Spleen (tissue), 11 donors: ENCODE measurements around the gene LCN2. TPM values are rescaled to one million over a fixed set of nuclear protein-coding genes. Genes with fewer than 3 reads are reported as not detected.

Experiments used
- DNase-seq: peaks from one replicate; pipeline ENCODE4 v3.0.0-alpha.2; 2020
- H3K27ac ChIP-seq, 8 donors: fragments of 200-600 bp; sonication (generic) in 7 of 8; 1 replicate in 4 of 8; 2 replicates in 4 of 8; pipeline versions ENCODE4 v1.5.0 to v1.8.0; 2016 to 2021; ENCODE audit warnings: inconsistent platforms in 4 of 8, mild to moderate bottlenecking in 4 of 8, moderate library complexity in 1 of 8
- H3K27me3 ChIP-seq, 7 donors: fragments of 200-600 bp; sonication (generic) in 6 of 7; replicated peaks in 1 of 7; 1 replicate in 4 of 7; 2 replicates in 3 of 7; pipeline versions ENCODE4 v1.5.0 to v1.8.0; 2016 to 2021; ENCODE audit warnings: inconsistent platforms in 3 of 7, mild to moderate bottlenecking in 1 of 7
- H3K36me3 ChIP-seq, 6 donors: fragments of 200-600 bp; sonication (generic) in 5 of 6; 1 replicate in 4 of 6; 2 replicates in 2 of 6; pipeline versions ENCODE4 v1.5.0 to v1.8.0; 2016 to 2021; ENCODE audit warnings: inconsistent platforms in 2 of 6
- H3K4me1 ChIP-seq, 6 donors: fragments of 200-600 bp; sonication (generic) in 5 of 6; 1 replicate in 3 of 6; 2 replicates in 3 of 6; pipeline versions ENCODE4 v1.5.0 to v1.8.0; 2016 to 2021; ENCODE audit warnings: inconsistent platforms in 3 of 6
- H3K4me3 ChIP-seq, 8 donors: fragments of 200-600 bp; sonication (generic) in 7 of 8; 1 replicate in 4 of 8; 2 replicates in 4 of 8; pipeline versions ENCODE4 v1.5.0 to v1.8.0; 2016 to 2021; ENCODE audit warnings: inconsistent platforms in 4 of 8, mild to moderate bottlenecking in 4 of 8, moderate library complexity in 2 of 8
- H3K9me3 ChIP-seq, 8 donors: fragments of 200-600 bp; sonication (generic) in 7 of 8; 1 replicate in 4 of 8; 2 replicates in 4 of 8; pipeline versions ENCODE4 v1.5.0 to v1.8.0; 2016 to 2021; ENCODE audit warnings: inconsistent platforms in 4 of 8
- CTCF ChIP-seq, 11 experiments: fragments of 200-600 bp in 7 of 11; fragments of 450-650 bp in 4 of 11; sonication (generic) in 4 of 11; IDR thresholded peaks in 8 of 11; conservative IDR thresholded peaks in 3 of 11; 1 replicate in 7 of 11; 2 replicates in 4 of 11; pipeline versions ENCODE4 v1.4.0 to v1.8.0; 2016 to 2021; ENCODE audit warnings: antibody characterized with exemption in 11 of 11, inconsistent platforms in 4 of 11, mild to moderate bottlenecking in 1 of 11
- POLR2A ChIP-seq, 3 donors: fragments of 450-650 bp; IDR thresholded peaks; one replicate each; pipeline ENCODE4 v1.5.1; 2017; ENCODE audit warnings: antibody characterized with exemption in 3 of 3, mild to moderate bottlenecking in 1 of 3
- POLR2AphosphoS5 ChIP-seq, 3 donors: sonication (generic); formaldehyde crosslinking; IDR thresholded peaks; one replicate each; pipeline ENCODE4 v1.5.1; 2017; ENCODE audit warnings: antibody characterized with exemption in 3 of 3
- WGBS, 5 donors: extraction: QIAGEN DNeasy Blood & Tissue Kit in 3 of 5; methylation state at CpG; one replicate each; pipeline versions ENCODE4 v1.1.5 to v1.1.7; 2013 to 2018; 5-methylcytosine and 5-hydroxymethylcytosine counted together
- intact Hi-C: fragments of 100-400 bp; cut with DNase I; formaldehyde crosslinking; loops from one replicate; pipeline ENCODE4 v1.15.0; 2023; ENCODE audit warnings: low total_unique reads
- polyA plus RNA-seq, 3 donors: library from polyadenylated mRNA; stranded (reverse); fragments of 200-250 nt; gene quantifications; one replicate each; pipeline ENCODE4 v1.2.1, GENCODE V29; 2013
- total RNA-seq, 7 donors: library from RNA; depleted of rRNA in 3 of 7; stranded (reverse); fragments of >200 nt in 3 of 7; fragmentation: NEBNext Ultra II Directional in 4 of 7; extraction: Animal tissue kit (Norgen Biotek cat#: 25700) in 4 of 7; gene quantifications; one replicate each; pipeline versions ENCODE4 v1.1.0 to v1.2.1, GENCODE V29; 2016 to 2021
- donor health status: healthy with polysubstance abuse.
- donor health status: DM: no; HTN: no; CAD: no; lungs with moderate emphysema.
- donor health status: DM: no; HTN: no; CAD: no.
- donor health status: Bipolar disorder and iron deficiency.
- donor health status: healthy.
- donor health status: DM: no; HTN: no; CAD: no.
- donor health status: DM: yes; HTN: yes; CAD: no.

The LCN2 gene
- total and polyA plus RNA-seq, 10 donors = 7.7 to 218 (median 15.4) TPM

- WGBS, 5 donors = 0 to 2% (median 1%) methylated on average over 20 to 56 of the region's 56 CpGs
- intact Hi-C loops = no loop called here
- H3K4me1 ChIP-seq = peaks cover 23 to 52% (median 40%) of the 10 kb centered on the region in 6 donors
- no peaks in the 10 kb centered on the region for H3K9me3 ChIP-seq
- H3K27ac ChIP-seq = peak within 1 kb of the TSS; percentile 96 to 98 (median 97)
- peak; percentile 97 for DNase-seq
- peaks cover 0 to 27% (median 21%) of the 10 kb centered on the region in 6 donors for H3K36me3 ChIP-seq
- TF ChIP-seq CTCF (IDR thresholded peaks at IDR 0.05 in 8 of 11, conservative IDR thresholded peaks at IDR 0.05 in 3 of 11) (peak in 2 of 11 experiments; percentile 5 to 17), POLR2A (IDR thresholded peaks at IDR 0.05) (no peak), POLR2AphosphoS5 (IDR thresholded peaks at IDR 0.05) (peak; percentile 50 to 76 (median 62))
- peak within 1 kb of the TSS; percentile 58 to 99 (median 96) for H3K4me3 ChIP-seq
- peaks cover 0 to 11% (median 0%) of the 10 kb centered on the region in 7 donors for H3K27me3 ChIP-seq
Measured at GRCh38 chr9:128127568-128127989, 21.7 kb upstream of the LCN2 start, which contains the start of gene PTGES2. TSS of gene PTGES2 (minus strand) at chr9:128127729. CDS start at chr9:128127717, 12 bp downstream.

- Histone ChIP-seq H3K4me1 (peaks cover 23 to 52% (median 40%) of the 10 kb centered on the region in 6 donors), H3K27me3 (peaks cover 0 to 11% (median 0%) of the 10 kb centered on the region in 7 donors), H3K27ac (peak overlapping the region; percentile 96 to 98 (median 97)), H3K4me3 (peak overlapping the region; percentile 58 to 99 (median 96)), H3K36me3 (peaks cover 0 to 20% (median 14%) of the 10 kb centered on the region in 6 donors), H3K9me3 (no peaks in the 10 kb centered on the region)
- WGBS, 5 donors = 0 to 1% (median 0%) methylated on average over 35 to 82 of the region's 82 CpGs
- TF ChIP-seq CTCF (IDR thresholded peaks at IDR 0.05 in 8 of 11, conservative IDR thresholded peaks at IDR 0.05 in 3 of 11) (peak in 2 of 11 experiments; percentile 35), POLR2AphosphoS5 (IDR thresholded peaks at IDR 0.05) (peak; percentile 65 to 83 (median 79)), POLR2A (IDR thresholded peaks at IDR 0.05) (peak in 1 of 3 donors; percentile 16)
- peak; percentile 96 for DNase-seq
- intact Hi-C loops = no loop called here
Measured at GRCh38 chr9:128127990-128128835, 21.0 kb upstream of the LCN2 start.

GRCh38 chr9:128128836-128129590, 20.2 kb upstream of the LCN2 start:
- Histone ChIP-seq H3K27me3 (peaks cover 0 to 11% (median 0%) of the 10 kb centered on the region in 7 donors), H3K4me3 (peak overlapping the region; percentile 58 to 99 (median 96)), H3K9me3 (no peaks in the 10 kb centered on the region), H3K36me3 (peaks cover 0 to 12% (median 6%) of the 10 kb centered on the region in 6 donors), H3K27ac (peak overlapping the region; percentile 96 to 98 (median 97)), H3K4me1 (peaks cover 23 to 52% (median 40%) of the 10 kb centered on the region in 6 donors)
- TF ChIP-seq POLR2A (IDR thresholded peaks at IDR 0.05) (no peak), CTCF (IDR thresholded peaks at IDR 0.05 in 8 of 11, conservative IDR thresholded peaks at IDR 0.05 in 3 of 11) (no peak), POLR2AphosphoS5 (IDR thresholded peaks at IDR 0.05) (no peak)
- DNase-seq = peak; percentile 86
- intact Hi-C loops = no loop called here
- WGBS, 5 donors = 60 to 66% (median 63%) methylated on average over 29 of the region's 29 CpGs
